ENCODE results near the gene RALY. TPM values are rescaled to one million over a fixed set of nuclear protein-coding genes. Genes with fewer than 3 reads are reported as not detected.

The RALY gene
- polyA plus RNA-seq, 2 of the 4 experiments (the other 2 are of a cell fraction), result 63.4 to 102 TPM

DNA sequence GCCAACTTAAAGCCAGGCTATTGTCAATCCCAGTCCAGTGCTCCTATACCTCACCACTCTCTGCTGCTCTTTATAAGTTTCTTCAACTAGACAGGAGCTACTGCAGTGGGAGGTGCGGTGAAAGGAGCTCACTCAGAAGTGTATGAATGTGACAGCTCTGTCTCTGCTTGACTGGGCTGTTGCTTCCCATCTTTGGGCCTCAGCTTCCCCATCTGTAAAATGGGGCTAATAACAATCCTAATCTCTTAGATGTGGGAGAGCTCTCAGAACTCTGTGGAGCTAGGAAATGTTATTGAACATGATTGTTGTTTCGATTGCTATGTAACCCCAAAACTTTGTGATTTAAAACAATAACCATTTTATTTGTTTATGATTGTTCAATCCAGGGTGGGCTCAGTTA lies 8.4 kb upstream of the RALY start:
- H3K9me3 ChIP-seq, result no peaks in the 10 kb centered on the region
- no peak overlapping the region for H3K27ac ChIP-seq
- 57% methylated on average over 2 of the region's 2 CpGs for WGBS (ENCODE audit: missing lambda C conversion rate)
- ChIA-PET POLR2A (interaction anchor here (0.8 kb wide), 1 partner anchor 8 kb away, joined by 3 read pairs; the partner anchor contains the start of gene RALY), CTCF (interaction anchor here (0.6 to 1.2 kb wide), 3 partner anchors 185 to 558 kb away, joined by 3 read pairs; partner anchors contain the start of gene ZNF341)
- FAIRE-seq, result no peak
- no peaks in the 10 kb centered on the region for H3K4me1 ChIP-seq
- H3K4me3 ChIP-seq, result no peak overlapping the region
- ATAC-seq, result no peak
- no peak for DNase-seq (ENCODE audit: low read depth in 1 of 2, low spot score in 1 of 2)
- H3K4me2 ChIP-seq, result no peak overlapping the region
- TF ChIP-seq, protein P1, sequence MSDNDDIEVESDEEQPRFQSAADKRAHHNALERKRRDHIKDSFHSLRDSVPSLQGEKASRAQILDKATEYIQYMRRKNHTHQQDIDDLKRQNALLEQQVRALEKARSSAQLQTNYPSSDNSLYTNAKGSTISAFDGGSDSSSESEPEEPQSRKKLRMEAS (IDR thresholded peaks at IDR 0.05), result no peak
- TF ChIP-seq KDM5A (IDR thresholded peaks at IDR 0.05) (no peak), RCOR1 (IDR thresholded peaks at IDR 0.05; ENCODE audit: low read depth, low read length) (no peak), HEYL (CRISPR knock-in tag; IDR thresholded peaks at IDR 0.05) (no peak), EP300 (IDR thresholded peaks at IDR 0.05) (no peak), BCL3 (IDR thresholded peaks at IDR 0.05) (no peak), HDAC2 (IDR thresholded peaks at IDR 0.05) (no peak), RFX5 (IDR thresholded peaks at IDR 0.05) (no peak), HOXB5 (CRISPR knock-in tag; IDR thresholded peaks at IDR 0.05) (no peak), HOXB13 (CRISPR knock-in tag; IDR thresholded peaks at IDR 0.05; ENCODE audit: low read depth) (no peak), CTCF (IDR thresholded peaks at IDR 0.05) (no peak), ZC3H11A (IDR thresholded peaks at IDR 0.05) (no peak), MAZ (IDR thresholded peaks at IDR 0.05; ENCODE audit: borderline replicate concordance, low read depth, low read length) (no peak), JUN (IDR thresholded peaks at IDR 0.05) (no peak), RARB (CRISPR knock-in tag; IDR thresholded peaks at IDR 0.05) (no peak), ZSCAN20 (CRISPR knock-in tag; IDR thresholded peaks at IDR 0.05) (no peak)
- TF ChIP-seq, protein P2, sequence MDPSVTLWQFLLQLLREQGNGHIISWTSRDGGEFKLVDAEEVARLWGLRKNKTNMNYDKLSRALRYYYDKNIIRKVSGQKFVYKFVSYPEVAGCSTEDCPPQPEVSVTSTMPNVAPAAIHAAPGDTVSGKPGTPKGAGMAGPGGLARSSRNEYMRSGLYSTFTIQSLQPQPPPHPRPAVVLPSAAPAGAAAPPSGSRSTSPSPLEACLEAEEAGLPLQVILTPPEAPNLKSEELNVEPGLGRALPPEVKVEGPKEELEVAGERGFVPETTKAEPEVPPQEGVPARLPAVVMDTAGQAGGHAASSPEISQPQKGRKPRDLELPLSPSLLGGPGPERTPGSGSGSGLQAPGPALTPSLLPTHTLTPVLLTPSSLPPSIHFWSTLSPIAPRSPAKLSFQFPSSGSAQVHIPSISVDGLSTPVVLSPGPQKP (IDR thresholded peaks at IDR 0.05; ENCODE audit: low read depth, low read length), result no peak
- TF ChIP-seq, protein P3, sequence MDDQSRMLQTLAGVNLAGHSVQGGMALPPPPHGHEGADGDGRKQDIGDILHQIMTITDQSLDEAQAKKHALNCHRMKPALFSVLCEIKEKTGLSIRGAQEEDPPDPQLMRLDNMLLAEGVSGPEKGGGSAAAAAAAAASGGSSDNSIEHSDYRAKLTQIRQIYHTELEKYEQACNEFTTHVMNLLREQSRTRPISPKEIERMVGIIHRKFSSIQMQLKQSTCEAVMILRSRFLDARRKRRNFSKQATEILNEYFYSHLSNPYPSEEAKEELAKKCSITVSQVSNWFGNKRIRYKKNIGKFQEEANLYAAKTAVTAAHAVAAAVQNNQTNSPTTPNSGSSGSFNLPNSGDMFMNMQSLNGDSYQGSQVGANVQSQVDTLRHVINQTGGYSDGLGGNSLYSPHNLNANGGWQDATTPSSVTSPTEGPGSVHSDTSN (IDR thresholded peaks at IDR 0.05), result no peak

DNA sequence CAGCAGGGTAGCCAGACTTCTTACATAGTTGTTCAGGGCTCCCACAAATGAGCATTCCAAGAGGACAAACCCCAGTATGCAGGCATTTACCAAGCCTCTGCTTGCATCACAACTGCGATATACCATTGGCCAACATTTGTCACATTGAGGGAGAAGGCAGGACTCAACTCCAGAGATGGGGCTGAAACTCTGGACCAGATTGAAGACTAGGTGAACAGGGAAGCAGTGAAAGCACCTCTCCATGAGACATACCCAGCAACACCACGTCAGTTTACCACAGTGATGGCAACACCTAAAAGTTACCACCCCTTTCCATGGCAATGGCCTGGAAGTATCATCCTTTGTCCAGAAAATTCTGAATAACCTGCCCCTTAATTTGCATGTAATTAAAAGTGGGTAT lies 7.9 kb upstream of the RALY start:
- CTCF ChIA-PET, result interaction anchor here (1.2 kb wide), 1 partner anchor 254 kb away, joined by 3 read pairs; the partner anchor contains the start of gene ZNF341
- FAIRE-seq, result no peak
- 67% methylated on average over 2 of the region's 2 CpGs for WGBS (ENCODE audit: missing lambda C conversion rate)
- no peak overlapping the region for H3K4me3 ChIP-seq
- H3K4me2 ChIP-seq, result no peak overlapping the region
- no peaks in the 10 kb centered on the region for H3K9me3 ChIP-seq
- ATAC-seq, result no peak; a peak in 1 of 6 replicates
- no peak overlapping the region for H3K27ac ChIP-seq
- no peaks in the 10 kb centered on the region for H3K4me1 ChIP-seq
- no peak for TF ChIP-seq CHD4 (IDR thresholded peaks at IDR 0.05; ENCODE audit: borderline replicate concordance)
- TF ChIP-seq RFX5 (IDR thresholded peaks at IDR 0.05), result no peak
- TF ChIP-seq PHF8 (IDR thresholded peaks at IDR 0.05; ENCODE audit: borderline replicate concordance, low read depth), result no peak
- no peak for TF ChIP-seq EP300 (IDR thresholded peaks at IDR 0.05)
- POLR2A ChIA-PET, result interaction anchor here (0.8 kb wide), 1 partner anchor 8 kb away, joined by 3 read pairs; the partner anchor contains the start of gene RALY
- DNase-seq (ENCODE audit: low read depth in 1 of 2, low spot score in 1 of 2), result no peak
